ENCODE measurements around the gene PHLDB1.

The PHLDB1 gene

GRCh38 chr11:118636569-118637290 is 29.3 kb downstream of the PHLDB1 start:
- DNase-seq (ENCODE audit: extremely low read depth in 1 of 2, low read depth in 1 of 2), result no peak

- DNase-seq (ENCODE audit: extremely low read depth in 1 of 2, low read depth in 1 of 2), result no peak
Measured at GRCh38 chr11:118638726-118639125, 31.3 kb downstream of the PHLDB1 start.

- no peak for DNase-seq (ENCODE audit: extremely low read depth in 1 of 2, low read depth in 1 of 2)
Measured at GRCh38 chr11:118639899-118640298, 32.5 kb downstream of the PHLDB1 start.

GRCh38 chr11:118640332-118641154 is 33.1 kb downstream of the PHLDB1 start:
- no peak for DNase-seq (ENCODE audit: extremely low read depth in 1 of 2, low read depth in 1 of 2)

GRCh38 chr11:118641397-118642019 is 34.1 kb downstream of the PHLDB1 start:
- no peak for DNase-seq (ENCODE audit: extremely low read depth in 1 of 2, low read depth in 1 of 2)

GRCh38 chr11:118643142-118643994 is 36.0 kb downstream of the PHLDB1 start:
- no peak for DNase-seq (ENCODE audit: extremely low read depth in 1 of 2, low read depth in 1 of 2)

GRCh38 chr11:118643995-118644345 is 36.6 kb downstream of the PHLDB1 start:
- no peak for DNase-seq (ENCODE audit: extremely low read depth in 1 of 2, low read depth in 1 of 2)

- DNase-seq (ENCODE audit: extremely low read depth in 1 of 2, low read depth in 1 of 2), result no peak
Measured at GRCh38 chr11:118644496-118644895, 37.1 kb downstream of the PHLDB1 start.

- no peak for DNase-seq (ENCODE audit: extremely low read depth in 1 of 2, low read depth in 1 of 2)
Measured at GRCh38 chr11:118645066-118645715, 37.8 kb downstream of the PHLDB1 start.

- DNase-seq (ENCODE audit: extremely low read depth in 1 of 2, low read depth in 1 of 2), result no peak
Measured at GRCh38 chr11:118646393-118646792, 39.0 kb downstream of the PHLDB1 start.

- DNase-seq (ENCODE audit: extremely low read depth in 1 of 2, low read depth in 1 of 2), result no peak
Measured at GRCh38 chr11:118648291-118648690, 40.9 kb downstream of the PHLDB1 start.

GRCh38 chr11:118649941-118650340 is 42.5 kb downstream of the PHLDB1 start:
- no peak for DNase-seq (ENCODE audit: extremely low read depth in 1 of 2, low read depth in 1 of 2)

- no peak for DNase-seq (ENCODE audit: extremely low read depth in 1 of 2, low read depth in 1 of 2)
Measured at GRCh38 chr11:118650366-118650765, 43.0 kb downstream of the PHLDB1 start.

- no peak for DNase-seq (ENCODE audit: extremely low read depth in 1 of 2, low read depth in 1 of 2)
Measured at GRCh38 chr11:118651820-118652219, 44.4 kb downstream of the PHLDB1 start.

- no peak for DNase-seq (ENCODE audit: extremely low read depth in 1 of 2, low read depth in 1 of 2)
Measured at GRCh38 chr11:118652681-118653181, 45.3 kb downstream of the PHLDB1 start.

GRCh38 chr11:118653684-118654390 is 46.4 kb downstream of the PHLDB1 start:
- no peak for DNase-seq (ENCODE audit: extremely low read depth in 1 of 2, low read depth in 1 of 2)

- no peak for DNase-seq (ENCODE audit: extremely low read depth in 1 of 2, low read depth in 1 of 2)
Measured at GRCh38 chr11:118655486-118656190, 48.2 kb downstream of the PHLDB1 start.

GRCh38 chr11:118656563-118657165 is 49.2 kb downstream of the PHLDB1 start:
- no peak for DNase-seq (ENCODE audit: extremely low read depth in 1 of 2, low read depth in 1 of 2)

- no peak for DNase-seq (ENCODE audit: extremely low read depth in 1 of 2, low read depth in 1 of 2)
Measured at GRCh38 chr11:118657238-118657637, 49.8 kb downstream of the PHLDB1 start.
